Stimulated activated CD8-positive, alpha-beta memory T cell treated with anti-CD3 and anti-CD28 coated beads, Interleukin-7, amount 100 ng/mL, for 24 hours (primary cell): ENCODE measurements around the gene COL5A1.

Experiments used
- DNase-seq: peaks from one replicate; pipeline ENCODE4 v3.0.0-alpha.2; 2020; ENCODE audit warnings: low read depth

Gene COL5A1

GRCh38 chr9:134744385-134745295 is 103.0 kb downstream of the COL5A1 start:
- DNase-seq = no peak

GRCh38 chr9:134747951-134748489 is 106.4 kb downstream of the COL5A1 start:
- DNase-seq = no peak

- DNase-seq = no peak
Measured at GRCh38 chr9:134748591-134748990, 107.0 kb downstream of the COL5A1 start.

GRCh38 chr9:134750450-134751155 is 109.0 kb downstream of the COL5A1 start:
- DNase-seq = no peak

- DNase-seq = no peak
Measured at GRCh38 chr9:134751622-134752021, 110.0 kb downstream of the COL5A1 start.

GRCh38 chr9:134752471-134753168 is 111.0 kb downstream of the COL5A1 start:
- no peak for DNase-seq

GRCh38 chr9:134753191-134753590 is 111.6 kb downstream of the COL5A1 start:
- DNase-seq = no peak

GRCh38 chr9:134755221-134755907 is 113.8 kb downstream of the COL5A1 start:
- no peak for DNase-seq

GRCh38 chr9:134756098-134756497 is 114.5 kb downstream of the COL5A1 start:
- no peak for DNase-seq

GRCh38 chr9:134757216-134757975 is 115.8 kb downstream of the COL5A1 start:
- DNase-seq = no peak

- no peak for DNase-seq
Measured at GRCh38 chr9:134758949-134759607, 117.5 kb downstream of the COL5A1 start.

- DNase-seq = no peak
Measured at GRCh38 chr9:134759913-134760312, 118.3 kb downstream of the COL5A1 start.

- DNase-seq = no peak
Measured at GRCh38 chr9:134760750-134761420, 119.3 kb downstream of the COL5A1 start.

GRCh38 chr9:134764473-134765269 is 123.1 kb downstream of the COL5A1 start:
- no peak for DNase-seq

GRCh38 chr9:134765785-134766184 is 124.2 kb downstream of the COL5A1 start:
- DNase-seq = no peak

GRCh38 chr9:134766587-134766986 is 125.0 kb downstream of the COL5A1 start:
- DNase-seq = no peak

- no peak for DNase-seq
Measured at GRCh38 chr9:134768332-134768708, 126.7 kb downstream of the COL5A1 start.

- no peak for DNase-seq
Measured at GRCh38 chr9:134768709-134769351, 127.2 kb downstream of the COL5A1 start.
